KOPT-K1 (cell line): ENCODE results near the gene GNB1L.

Experiments used
- H3K27ac ChIP-seq: fragments of 200-600 bp; sonication (generic); 2 replicates; pipeline ENCODE4 v1.5.1; 2016; ENCODE audit warnings: antibody characterized with exemption, mild to moderate bottlenecking, low read depth, low read length; ENCODE audit not compliant: poor library complexity, severe bottlenecking
- H3K36me3 ChIP-seq: fragments of 200-600 bp; sonication (generic); 2 replicates; pipeline ENCODE4 v1.5.1; 2017; ENCODE audit warnings: antibody characterized with exemption, mild to moderate bottlenecking, low read length, moderate library complexity; ENCODE audit not compliant: insufficient read depth
- H3K9me3 ChIP-seq: fragments of 200-600 bp; sonication (generic); 2 replicates; pipeline ENCODE4 v1.5.1; 2017; ENCODE audit warnings: antibody characterized with exemption, low read length, mild to moderate bottlenecking; ENCODE audit not compliant: insufficient read depth, poor library complexity, severe bottlenecking

Gene GNB1L

DNA sequence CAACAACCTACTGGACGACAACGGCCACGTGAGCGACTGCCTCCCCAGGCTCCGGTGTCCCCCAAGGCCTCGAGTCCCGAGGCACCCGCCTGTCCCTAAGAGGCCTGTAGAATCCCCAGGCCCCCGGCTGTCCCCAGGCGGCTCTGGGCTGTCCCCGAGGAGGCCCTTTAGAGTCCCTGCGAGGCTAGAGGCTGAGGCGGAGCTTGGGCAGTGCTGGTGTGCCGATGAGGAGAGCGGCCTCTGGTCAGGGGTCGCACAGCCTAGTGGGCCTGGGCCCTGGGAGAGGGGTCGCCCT is 90.4 kb downstream of the GNB1L start:
- Histone ChIP-seq H3K27ac (no peak overlapping the region), H3K9me3 (no peaks in the 10 kb centered on the region), H3K36me3 (no peaks in the 10 kb centered on the region)

GRCh38 chr22:19763458-19764298 is 91.0 kb downstream of the GNB1L start:
- Histone ChIP-seq H3K9me3 (no peaks in the 10 kb centered on the region), H3K27ac (no peak overlapping the region), H3K36me3 (no peaks in the 10 kb centered on the region)

DNA sequence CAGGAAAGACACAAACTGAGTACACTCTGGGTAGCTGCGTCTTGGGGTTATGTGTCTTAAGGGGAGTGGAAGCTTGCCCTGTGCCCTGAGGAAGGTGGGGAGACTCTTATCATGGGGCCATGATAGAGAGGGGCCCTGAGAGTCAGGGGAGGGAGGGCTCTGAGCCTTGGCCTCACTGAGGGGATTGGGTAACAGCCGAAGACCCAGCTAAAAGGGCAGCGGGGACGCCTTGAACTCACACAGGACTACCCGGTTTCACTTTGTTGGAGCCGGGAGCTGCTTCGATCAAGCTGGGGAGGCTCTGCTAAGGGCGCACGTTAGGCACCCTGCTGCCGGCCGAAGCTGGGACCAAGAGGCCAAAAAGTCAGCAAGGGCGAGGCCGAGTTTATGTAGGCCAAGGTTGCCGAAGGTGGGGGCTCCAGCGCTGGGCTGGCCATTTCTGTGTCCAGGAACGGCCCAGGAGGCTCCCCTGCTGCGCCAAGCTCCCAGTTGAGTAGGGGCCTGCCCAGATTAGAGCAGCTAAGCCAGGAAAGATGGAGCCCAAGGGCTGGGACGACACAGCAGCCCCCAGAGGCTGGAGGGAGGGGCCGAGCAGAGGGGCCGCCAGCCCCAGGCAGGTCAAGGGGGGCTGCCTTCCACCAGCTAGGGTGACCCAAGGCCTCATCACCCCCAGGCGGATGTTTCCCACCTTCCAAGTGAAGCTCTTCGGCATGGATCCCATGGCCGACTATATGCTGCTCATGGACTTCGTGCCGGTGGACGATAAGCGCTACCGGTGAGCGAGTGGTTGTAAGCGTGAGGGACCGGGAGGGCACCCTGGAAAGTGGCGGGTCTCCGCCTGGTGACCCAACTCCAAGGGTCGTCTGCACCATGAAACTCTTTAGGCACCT is 91.9 kb downstream of the GNB1L start:
- no peaks in the 10 kb centered on the region for H3K9me3 ChIP-seq
- no peaks in the 10 kb centered on the region for H3K36me3 ChIP-seq
- H3K27ac ChIP-seq: no peak overlapping the region

- H3K36me3 ChIP-seq: no peaks in the 10 kb centered on the region
- H3K27ac ChIP-seq: no peak overlapping the region
- H3K9me3 ChIP-seq: no peaks in the 10 kb centered on the region
Measured at GRCh38 chr22:19761725-19762567, 92.7 kb downstream of the GNB1L start.

DNA sequence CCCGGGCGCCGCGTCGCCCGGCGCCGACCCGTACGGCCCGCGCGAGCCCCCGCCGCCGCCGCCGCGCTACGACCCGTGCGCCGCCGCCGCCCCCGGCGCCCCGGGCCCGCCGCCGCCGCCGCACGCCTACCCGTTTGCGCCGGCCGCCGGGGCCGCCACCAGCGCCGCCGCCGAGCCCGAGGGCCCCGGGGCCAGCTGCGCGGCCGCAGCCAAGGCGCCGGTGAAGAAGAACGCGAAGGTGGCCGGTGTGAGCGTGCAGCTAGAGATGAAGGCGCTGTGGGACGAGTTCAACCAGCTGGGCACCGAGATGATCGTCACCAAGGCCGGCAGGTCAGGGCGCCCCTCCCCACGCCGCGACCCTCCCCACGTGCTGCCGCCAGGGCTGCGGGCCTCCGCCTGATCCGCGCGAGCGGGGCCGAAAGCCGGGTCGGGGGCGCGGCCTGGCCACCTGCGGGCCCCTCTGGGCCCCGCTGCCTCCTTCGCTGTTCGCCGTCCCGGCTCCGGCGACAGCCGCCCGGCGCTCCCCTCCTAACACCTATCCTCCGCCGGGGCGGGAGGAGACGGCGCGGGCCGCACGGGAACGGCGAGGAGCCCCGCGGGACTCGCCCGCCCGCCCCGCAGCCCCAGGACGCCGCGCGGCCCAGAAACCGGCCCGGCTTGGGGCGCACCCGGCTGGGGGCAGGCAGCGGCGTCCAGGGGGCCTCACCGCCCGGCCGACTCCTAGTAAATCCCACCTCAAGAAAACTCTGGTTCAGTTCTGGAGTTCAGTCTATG is 93.5 kb downstream of the GNB1L start:
- H3K9me3 ChIP-seq: no peaks in the 10 kb centered on the region
- no peak overlapping the region for H3K27ac ChIP-seq
- H3K36me3 ChIP-seq: no peaks in the 10 kb centered on the region

- no peak within 1 kb of the TSS for H3K27ac ChIP-seq
- H3K9me3 ChIP-seq: no peaks in the 10 kb centered on the region
- H3K36me3 ChIP-seq: no peaks in the 10 kb centered on the region
Measured at GRCh38 chr22:19760058-19760950, 94.4 kb downstream of the GNB1L start, which contains the start of gene TBX1. Gene TBX1 (plus strand): TSS chr22:19760778. CDS start chr22:19760844, 66 bp downstream.

- no peaks in the 10 kb centered on the region for H3K9me3 ChIP-seq
- no peaks in the 10 kb centered on the region for H3K36me3 ChIP-seq
- no peak overlapping the region for H3K27ac ChIP-seq
Measured at GRCh38 chr22:19759427-19760057, 95.1 kb downstream of the GNB1L start.

- H3K27ac ChIP-seq: no peak overlapping the region
- no peaks in the 10 kb centered on the region for H3K36me3 ChIP-seq
- H3K9me3 ChIP-seq: no peaks in the 10 kb centered on the region
Measured at GRCh38 chr22:19758896-19759426, 95.7 kb downstream of the GNB1L start.

- no peaks in the 10 kb centered on the region for H3K36me3 ChIP-seq
- H3K9me3 ChIP-seq: no peaks in the 10 kb centered on the region
- H3K27ac ChIP-seq: no peak overlapping the region
Measured at GRCh38 chr22:19757985-19758895, 96.4 kb downstream of the GNB1L start.

DNA sequence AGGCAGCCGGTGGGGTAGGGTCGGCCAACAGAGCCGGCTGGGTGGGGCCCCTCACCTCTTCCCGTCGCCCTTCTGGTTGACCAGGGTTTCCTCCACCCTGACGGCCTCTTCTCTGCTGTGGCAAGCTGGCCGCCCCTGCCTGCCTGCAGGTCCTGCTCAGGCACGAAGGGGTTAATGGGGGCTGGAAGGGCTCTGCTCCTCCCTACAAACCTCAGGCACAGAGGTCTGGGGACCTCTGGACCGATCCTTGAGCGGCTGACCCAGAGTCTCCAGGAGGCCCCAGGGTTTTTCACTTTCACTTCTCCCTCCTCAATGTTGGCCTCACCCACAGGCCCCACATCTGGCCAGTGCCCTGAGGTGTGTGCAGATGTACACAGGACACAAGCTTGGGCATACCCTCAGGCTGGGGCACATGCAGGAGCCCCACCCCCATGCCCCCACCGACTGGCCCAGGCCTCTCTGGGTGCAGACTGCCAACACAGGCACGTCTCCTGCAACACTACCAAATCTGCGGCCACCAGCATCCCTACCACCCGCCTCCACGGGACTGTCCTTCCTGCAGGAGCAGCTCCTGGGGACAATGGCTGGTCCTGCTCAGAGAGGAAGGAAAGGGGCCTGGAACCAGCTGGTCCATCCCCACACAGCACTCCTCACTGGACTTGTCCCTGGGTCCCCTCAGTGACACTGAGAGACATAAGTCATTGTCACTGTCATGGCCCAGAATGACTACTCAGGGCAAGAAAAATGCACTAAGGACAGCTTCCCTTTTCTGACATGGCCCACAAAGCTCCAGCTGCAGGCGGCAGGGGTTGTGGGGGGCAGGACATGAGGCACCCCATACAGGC is 97.3 kb downstream of the GNB1L start:
- Histone ChIP-seq H3K27ac (no peak overlapping the region), H3K9me3 (no peaks in the 10 kb centered on the region), H3K36me3 (no peaks in the 10 kb centered on the region)

- Histone ChIP-seq H3K36me3 (no peaks in the 10 kb centered on the region), H3K27ac (no peak overlapping the region), H3K9me3 (no peaks in the 10 kb centered on the region)
Measured at GRCh38 chr22:19756288-19757128, 98.2 kb downstream of the GNB1L start.
